Stimulated activated naive CD8-positive, alpha-beta T cell treated with anti-CD3 and anti-CD28 coated beads, Interleukin-15, Interleukin-2, amounts not matched to agents 100 U/mL and 50 U/mL, for 24 hours (primary cell): ENCODE data around the gene PID1.
"Not testable (repeated sequence)": the region's sequence is repeated elsewhere in the genome, so short reads cannot be mapped to it uniquely, and the experiment has no call there.

Source experiments
- ATAC-seq: fragments of 150-1000 bp; cut with Tn5 transposase; one replicate; pipeline ENCODE4 v1.10.0; 2021
- DNase-seq: peaks from one replicate; pipeline ENCODE4 v3.0.0; 2021

PID1 gene

GRCh38 chr2:229212241-229212640, 58.8 kb downstream of the PID1 start:
- DNase-seq = no peak
- no peak for ATAC-seq

GRCh38 chr2:229210641-229211040, 60.4 kb downstream of the PID1 start:
- no peak for DNase-seq
- ATAC-seq = no peak

GRCh38 chr2:229206548-229206947, 64.5 kb downstream of the PID1 start:
- no peak for DNase-seq
- no peak for ATAC-seq

GRCh38 chr2:229205704-229206103, 65.4 kb downstream of the PID1 start:
- no peak for DNase-seq
- no peak for ATAC-seq

DNA sequence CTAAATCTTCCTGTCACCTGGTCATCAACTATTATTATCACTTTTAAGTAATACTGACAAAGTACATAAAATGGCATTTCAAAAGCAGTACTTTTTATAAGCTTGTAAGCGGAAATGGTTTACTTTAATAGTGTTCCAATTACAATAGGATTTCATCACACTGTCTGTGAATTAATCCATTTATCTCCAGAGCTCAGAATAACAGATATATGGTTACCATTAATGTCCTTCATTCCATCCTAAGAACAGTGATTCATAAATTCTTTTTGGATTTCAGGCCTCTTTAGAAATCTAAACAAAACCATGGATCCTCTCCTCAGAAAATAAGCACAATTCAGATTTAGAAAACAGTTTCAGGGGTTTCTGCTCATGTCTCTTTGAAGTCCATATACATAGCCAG, 68.4 kb downstream of the PID1 start:
- DNase-seq (no peak), ATAC-seq (no peak)

- no peak for DNase-seq
- ATAC-seq = no peak
Observed at GRCh38 chr2:229201521-229201920, 69.6 kb downstream of the PID1 start.

DNA sequence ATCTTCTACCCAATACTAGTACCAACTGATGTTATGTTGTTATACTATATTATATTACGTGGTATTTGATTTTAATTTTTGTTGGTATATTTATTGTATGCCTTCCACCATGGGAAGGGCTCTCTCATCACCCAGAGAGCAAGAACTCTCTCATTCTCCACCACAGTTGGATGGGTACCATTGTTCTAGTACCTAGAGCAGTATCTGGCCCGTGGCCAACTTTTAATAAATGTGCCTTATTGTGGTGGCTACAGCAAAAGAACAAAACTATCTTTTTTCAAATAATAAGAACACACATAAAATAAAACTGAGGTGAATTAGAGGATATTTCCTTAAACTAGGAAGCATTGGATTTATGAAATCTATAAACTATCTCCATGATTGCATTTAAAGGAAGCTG, 71.8 kb downstream of the PID1 start:
- ATAC-seq (no peak), DNase-seq (no peak)

GRCh38 chr2:229196448-229196847, 74.6 kb downstream of the PID1 start:
- no peak for DNase-seq
- no peak for ATAC-seq

GRCh38 chr2:229195346-229195947, 75.6 kb downstream of the PID1 start:
- ATAC-seq (no peak), DNase-seq (no peak)

DNA sequence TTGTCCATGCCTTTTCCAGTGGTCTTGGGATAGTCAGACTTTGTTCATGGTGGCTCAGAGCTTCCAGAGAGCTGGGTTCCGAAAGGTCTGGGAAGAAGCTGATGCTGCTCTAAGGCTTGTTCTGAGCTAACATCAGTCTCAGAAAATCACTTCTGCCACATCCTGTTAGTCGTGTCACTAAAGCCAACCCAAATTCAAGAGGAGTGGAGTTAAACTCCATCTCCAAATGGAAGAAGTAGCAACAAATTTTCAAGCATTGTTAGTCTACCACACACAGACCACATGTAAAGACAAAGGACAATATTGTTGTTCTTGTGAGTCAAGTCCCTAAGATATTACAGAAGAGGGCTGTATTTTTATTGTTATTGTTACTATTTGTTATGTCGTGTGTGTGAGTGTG, 77.8 kb downstream of the PID1 start:
- DNase-seq = no peak
- no peak for ATAC-seq

DNA sequence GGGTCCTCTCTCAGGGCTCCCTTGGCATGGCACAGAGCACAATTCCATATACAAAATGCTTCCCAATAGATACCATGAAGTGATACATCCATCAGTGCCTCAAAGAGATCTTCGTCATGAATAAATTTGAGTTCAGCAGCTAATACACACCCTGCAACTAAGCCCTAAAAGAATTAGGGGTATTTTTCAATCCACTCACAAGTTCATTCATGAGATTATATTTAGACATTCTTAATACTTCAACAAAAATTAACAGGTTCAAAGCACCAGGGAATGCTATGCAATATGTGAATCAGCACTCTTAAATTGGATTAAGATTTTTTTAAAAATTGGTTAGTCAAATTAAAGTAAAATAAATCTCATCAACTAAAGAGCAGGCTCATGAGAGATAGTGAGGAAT, 79.7 kb downstream of the PID1 start:
- no peak for ATAC-seq
- DNase-seq = no peak

GRCh38 chr2:229187123-229187522, 84.0 kb downstream of the PID1 start:
- ATAC-seq, DNase-seq: not testable (repeated sequence)

- ATAC-seq = no peak
Observed at GRCh38 chr2:229181641-229182040, 89.4 kb downstream of the PID1 start.

DNA sequence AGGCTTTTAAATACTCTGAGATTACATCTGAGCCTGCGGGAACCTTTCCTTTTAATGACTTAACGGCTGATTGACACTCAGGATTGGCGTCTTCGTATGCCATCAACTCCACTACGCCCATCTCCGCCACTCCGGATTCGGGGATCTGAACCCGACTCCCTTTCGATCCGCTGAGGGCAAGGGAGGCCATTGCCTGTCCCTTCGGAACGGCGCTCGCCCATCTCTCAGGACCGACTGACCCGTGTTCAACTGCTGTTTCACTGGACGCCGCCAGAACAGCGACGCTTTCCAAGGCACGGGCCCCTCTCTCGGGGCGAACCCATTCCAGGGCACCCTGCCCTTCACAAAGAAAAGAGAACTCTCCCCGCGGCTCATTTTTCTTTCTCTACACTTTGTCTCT, 90.4 kb downstream of the PID1 start:
- no peak for DNase-seq
- no peak for ATAC-seq

More at GRCh38 chr2:229181641-229182040, 89.4 kb downstream of the PID1 start:
- no peak for DNase-seq

DNA sequence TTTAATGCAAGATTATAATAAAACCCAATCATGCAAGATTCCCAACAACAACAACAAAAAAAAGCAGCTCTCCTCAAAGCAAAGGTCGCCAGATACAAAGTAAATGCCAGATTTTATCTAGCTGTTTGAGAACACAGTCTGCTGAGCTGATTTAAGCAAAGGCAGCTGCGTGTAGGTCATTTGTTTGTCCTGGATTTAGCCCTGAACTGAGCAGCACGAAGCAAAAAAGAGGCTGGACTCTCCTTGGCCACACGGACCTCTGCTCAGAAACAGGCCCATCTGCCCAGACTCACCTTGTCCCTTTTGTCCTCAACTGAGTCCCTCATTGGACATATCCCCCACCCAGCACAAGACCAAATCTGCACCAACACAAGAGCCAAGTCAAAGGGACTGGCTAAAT, 91.5 kb downstream of the PID1 start:
- DNase-seq = no peak
- ATAC-seq = no peak

DNA sequence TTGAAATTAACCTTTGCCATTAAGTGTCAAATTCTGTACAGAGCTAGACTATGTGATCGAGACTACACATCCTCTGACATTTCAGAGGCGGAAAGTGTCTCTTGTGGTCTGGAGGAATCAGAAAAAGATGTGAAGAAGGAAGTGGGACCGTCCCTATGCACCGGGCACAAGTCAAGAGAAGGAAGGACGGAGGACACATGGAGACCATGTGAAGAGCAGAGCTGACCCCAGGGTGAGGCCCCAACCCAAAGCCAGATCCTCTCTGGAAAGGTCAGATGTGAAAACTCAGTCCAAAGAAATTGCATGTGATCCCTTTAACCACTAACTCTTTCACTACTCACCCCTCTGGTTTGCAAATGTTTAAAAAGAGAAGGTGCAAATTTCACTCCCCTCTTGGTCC, 92.4 kb downstream of the PID1 start:
- ATAC-seq = no peak
- DNase-seq = no peak

DNA sequence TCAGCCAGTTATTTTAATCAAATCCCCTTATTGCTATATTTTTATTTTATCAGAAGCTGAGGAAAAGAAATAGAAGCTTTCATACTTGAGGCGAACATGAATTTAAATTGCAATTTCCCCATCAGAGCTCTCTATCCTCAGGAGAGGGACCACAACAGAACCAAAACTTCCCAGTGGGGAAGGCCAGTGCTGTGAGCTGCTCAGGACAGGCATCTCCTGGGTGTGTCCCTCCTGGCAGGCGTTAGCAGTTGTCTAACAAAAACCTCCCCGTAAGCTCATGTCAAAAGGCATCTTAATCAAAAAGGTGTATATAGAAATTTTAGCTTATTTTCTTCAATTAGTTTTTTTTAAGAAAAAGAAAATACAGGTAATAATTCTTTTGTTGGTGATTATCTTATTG, 93.0 kb downstream of the PID1 start:
- DNase-seq = no peak
- ATAC-seq = no peak

DNA sequence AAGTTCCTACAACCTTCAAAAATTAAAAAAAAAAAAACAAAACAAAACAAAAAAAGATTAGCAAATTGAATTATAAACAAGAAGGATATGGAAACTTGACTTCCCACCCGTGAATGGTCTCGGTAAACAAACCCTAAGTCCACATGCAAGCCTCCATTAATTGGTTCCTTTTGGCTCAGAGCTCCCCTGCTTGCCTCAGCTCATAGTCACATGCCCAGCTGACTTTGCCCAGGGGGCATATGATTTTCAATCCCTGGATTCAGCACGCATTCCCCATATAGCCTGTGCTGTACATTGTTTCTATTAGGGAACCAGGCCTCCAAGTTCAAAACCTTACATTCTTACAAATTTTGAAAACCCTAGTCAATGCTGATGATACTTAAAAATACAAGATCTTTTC, 95.0 kb downstream of the PID1 start:
- DNase-seq (no peak), ATAC-seq (no peak)

DNA sequence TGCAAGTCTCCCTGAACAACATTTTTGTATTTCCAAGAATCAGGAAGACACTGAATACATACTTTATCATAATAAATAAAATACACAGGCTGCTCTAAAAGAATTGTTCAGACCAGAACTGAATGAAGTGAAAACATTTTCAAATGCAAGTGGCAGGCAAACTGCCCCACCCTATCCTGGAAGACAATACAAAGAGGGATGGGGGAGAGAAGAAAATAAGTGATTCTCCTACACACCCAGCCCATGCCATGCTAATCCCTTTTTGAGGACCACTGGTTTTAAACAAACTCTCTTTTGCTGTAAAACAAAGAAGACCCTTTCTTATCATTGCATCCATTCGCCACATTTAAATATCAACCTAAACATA, 95.6 kb downstream of the PID1 start:
- ATAC-seq = no peak
- no peak for DNase-seq

- DNase-seq = no peak
- no peak for ATAC-seq
Observed at GRCh38 chr2:229174794-229175496, 96.1 kb downstream of the PID1 start.

DNA sequence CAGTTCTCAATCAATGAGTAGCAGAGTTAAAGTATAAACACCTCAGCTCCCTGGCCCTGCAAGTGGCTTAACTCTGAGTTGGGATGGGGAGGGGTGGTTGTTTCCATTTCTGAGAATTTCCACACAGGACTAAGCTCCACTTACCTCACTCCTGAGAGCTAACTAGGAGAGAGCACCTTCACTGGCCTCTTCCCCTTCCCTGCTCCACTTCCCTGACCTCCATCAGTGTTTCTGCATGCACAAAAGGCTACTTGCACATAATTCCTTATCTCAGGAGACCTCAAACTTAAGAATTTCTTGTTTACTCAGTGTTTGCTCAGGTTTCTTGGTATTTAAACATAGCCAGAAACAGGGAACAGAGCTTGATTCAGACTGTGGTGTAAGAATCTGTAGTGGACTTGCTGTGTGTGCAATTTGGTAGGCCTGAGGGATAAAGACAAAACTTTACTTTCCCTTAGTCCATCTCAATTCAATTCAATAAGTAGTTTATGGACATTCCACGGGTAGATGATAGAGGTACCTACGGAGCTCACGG, 97.2 kb downstream of the PID1 start:
- ATAC-seq (no peak), DNase-seq (no peak)

DNA sequence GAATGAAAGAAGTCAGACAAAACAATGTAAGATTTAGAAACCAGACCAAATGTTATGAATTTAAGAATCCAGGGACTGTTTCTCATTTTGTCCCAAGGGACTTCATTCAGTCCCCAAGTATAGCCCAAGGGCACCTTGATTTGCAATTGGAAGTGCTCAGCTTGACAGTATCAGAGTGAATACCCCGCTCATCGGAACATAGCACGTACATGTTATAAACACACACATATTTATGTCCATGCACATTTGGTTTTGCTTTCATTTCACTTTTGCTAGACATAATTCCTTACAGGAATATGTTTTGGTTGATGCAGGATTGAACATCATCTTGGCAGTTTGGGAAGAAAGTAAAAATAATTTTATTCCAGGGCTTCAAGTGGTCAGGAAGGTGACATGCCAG, 100.2 kb downstream of the PID1 start:
- DNase-seq (no peak), ATAC-seq (no peak)

GRCh38 chr2:229170171-229170570, 100.9 kb downstream of the PID1 start:
- DNase-seq (no peak), ATAC-seq (no peak)

DNA sequence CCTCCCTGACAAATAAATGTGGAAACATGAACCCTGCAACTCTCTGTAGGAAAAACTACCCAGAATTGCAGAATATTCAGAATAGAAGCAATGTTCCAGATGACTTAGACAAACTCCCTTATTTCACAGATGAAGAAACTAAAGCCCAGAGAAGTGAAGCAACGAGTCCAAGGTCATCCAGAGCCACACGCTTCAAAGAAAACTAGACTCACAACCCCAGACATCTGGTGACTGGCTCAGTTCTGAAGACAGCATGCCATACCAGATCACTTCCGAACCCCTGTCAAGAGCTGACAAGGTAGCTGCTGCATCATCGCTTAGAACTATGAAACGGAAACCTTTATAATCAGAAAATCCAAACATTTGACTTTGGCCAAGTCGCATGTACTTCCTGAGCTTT, 101.3 kb downstream of the PID1 start:
- no peak for ATAC-seq
- no peak for DNase-seq
